Stimulated activated CD4-positive, alpha-beta T cell treated with anti-CD3 and anti-CD28 coated beads, Interleukin-1b, Interleukin-23, amount 100 ng/mL, for 1 hour (primary cell): ENCODE measurements around the gene PKNOX2.
"Not testable (repeated sequence)": the region's sequence is repeated elsewhere in the genome, so short reads cannot be mapped to it uniquely, and the experiment has no call there.

ENCODE experiments used
- DNase-seq, 2 donors: peaks; one replicate each; pipeline ENCODE4 v3.0.0-alpha.2; 2020; ENCODE audit warnings: low read depth in 2 of 2

The PKNOX2 gene

DNA sequence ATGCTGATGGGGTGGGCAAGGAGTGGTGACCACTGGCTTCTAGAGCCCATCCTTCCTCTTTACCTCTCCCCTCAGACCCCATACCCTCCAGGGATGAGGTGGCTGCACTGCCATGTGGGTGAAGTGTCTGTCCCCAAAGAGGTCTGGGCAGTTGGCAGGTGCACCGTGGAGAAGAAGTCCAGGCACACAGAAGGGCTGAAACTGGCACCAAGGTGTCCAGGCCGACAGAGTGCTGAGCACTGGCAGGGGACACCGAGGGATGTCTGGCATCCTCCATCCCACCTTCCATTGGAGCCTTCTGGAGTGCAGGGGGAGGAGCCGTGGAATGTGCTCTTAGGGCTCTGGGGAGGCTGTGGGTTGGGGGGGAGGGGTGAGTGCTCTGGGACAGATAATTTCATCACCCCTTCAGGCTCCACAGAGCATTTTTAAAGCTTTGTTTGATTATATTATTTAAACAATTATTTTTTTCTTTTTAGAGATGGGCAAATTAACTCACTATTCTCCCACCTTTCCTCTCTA lies 37.9 kb downstream of the PKNOX2 start:
- DNase-seq = no peak

GRCh38 chr11:125202977-125203376 lies 38.4 kb downstream of the PKNOX2 start:
- DNase-seq = no peak

GRCh38 chr11:125207866-125208425 lies 43.4 kb downstream of the PKNOX2 start:
- no peak for DNase-seq

GRCh38 chr11:125210066-125210465 lies 45.5 kb downstream of the PKNOX2 start:
- no peak for DNase-seq

DNA sequence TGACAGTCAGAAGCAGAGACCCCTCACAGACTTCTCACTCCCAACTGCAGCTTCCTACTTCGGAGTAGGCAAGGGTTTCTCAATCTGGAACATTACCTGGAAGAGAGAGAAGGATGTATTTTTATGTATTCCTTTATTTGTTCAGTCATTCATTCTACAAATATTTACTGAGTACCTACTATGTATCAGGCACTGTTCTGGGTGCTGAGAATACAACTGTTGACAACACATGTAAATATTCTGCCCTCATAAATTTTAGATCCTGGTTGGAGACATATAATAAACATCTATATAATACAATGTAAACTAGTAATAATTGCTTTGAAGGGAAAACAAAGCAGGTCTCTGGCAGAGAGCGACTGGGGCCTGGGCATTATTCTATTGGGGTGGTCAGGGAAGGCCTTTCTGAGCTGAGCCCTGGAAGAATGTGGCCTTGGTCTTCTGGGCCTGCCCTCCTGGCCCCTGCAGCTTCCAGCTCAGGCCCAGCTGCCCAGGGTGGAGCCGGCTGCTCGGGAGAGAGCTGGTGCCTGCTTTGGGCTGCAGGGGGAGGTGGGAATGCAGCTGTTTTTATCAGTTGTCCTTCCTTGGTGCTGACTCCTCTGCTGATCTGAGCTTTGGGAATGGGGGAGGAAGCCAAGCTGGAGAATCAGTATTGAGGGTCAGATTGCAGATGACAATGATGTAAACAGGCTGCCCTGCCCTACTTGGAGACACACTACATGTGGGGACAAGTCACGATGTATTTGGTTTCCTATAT lies 46.8 kb downstream of the PKNOX2 start:
- no peak for DNase-seq

DNA sequence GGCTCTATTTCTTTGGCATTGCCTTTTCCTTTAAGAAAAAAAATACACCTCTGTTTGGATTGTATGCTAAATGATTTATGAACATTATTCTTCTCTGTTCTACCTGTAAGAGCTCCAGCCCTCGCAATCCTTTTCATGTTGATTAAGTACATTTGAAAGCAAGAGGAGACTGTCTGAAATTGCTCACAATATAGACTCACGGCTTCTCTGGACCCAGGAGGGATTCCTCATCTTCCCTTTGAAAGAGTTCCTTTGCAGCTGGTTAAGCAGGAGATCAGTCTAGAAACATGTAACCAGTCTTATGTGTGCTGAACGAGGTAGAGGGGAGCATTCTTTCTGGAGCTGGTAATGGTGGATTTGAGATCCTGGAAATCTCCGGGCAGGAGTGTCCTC lies 47.4 kb downstream of the PKNOX2 start:
- no peak for DNase-seq

DNA sequence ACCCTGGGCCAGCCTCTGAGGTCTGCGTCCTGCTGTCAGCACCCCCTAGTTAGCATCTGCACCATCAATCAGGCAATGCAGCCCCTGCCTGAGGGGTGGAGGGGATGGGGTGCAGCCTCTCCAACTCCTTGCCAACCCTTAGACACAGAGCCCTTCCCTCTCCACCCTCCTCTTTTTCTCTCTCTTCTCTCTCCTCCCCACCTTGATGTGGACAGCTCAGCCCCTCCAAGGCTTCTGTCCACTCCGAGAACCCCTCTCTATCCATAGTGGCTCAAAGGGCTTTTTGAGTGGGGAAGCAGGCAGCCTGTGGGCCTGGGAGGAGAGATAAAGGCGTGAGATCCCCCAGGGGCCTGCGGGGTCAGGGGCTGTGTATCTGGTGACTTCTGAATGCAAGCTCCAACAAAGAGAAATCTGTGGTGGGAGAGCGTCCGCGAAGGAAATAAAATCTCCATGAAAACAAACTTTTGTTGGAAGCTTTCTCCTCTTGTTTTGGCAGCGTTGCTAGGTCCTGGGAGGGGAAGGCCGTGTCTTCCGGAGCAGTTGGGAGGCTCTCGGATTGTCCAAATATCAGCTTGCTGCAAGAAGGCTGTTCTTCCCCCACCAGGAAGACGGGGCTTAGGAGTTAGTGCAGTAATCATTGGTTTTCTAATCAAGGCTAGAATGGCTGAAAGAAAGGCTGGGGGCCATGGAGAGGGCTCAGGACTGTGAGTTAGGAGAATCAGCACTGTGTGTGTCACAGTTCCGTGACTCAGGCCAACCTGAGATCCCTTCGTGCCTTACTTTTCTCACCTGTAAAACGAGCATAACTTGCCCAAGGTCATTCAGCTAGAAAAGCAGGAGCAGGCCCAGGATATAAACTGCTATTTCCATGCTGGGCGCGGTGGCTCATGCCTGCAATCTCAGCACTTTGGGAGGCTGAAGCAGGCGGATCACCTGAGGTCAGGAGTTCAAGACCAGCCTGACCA lies 50.3 kb downstream of the PKNOX2 start:
- DNase-seq = no peak

- no peak for DNase-seq
Observed at GRCh38 chr11:125215976-125216375, 51.4 kb downstream of the PKNOX2 start.

DNA sequence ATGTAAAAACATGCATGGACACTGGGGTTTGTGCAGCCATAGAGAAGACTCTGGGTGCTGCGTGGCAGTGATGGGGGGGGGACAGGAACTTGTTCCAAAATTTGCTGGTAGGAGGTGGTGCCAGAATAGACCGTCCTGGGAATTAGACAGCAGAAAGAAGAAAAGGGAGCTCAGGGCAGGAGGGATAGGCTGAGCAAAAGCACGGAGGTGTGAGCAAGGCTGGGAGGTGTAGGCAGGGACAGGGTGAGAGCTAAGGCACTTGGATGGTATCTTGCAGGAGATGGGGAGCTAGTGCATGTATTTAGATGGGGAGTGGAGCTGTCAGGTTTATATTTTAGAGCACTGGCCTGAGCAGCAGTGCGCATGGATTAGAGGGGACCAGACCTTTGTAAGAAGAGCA lies 53.8 kb downstream of the PKNOX2 start:
- DNase-seq = no peak

DNA sequence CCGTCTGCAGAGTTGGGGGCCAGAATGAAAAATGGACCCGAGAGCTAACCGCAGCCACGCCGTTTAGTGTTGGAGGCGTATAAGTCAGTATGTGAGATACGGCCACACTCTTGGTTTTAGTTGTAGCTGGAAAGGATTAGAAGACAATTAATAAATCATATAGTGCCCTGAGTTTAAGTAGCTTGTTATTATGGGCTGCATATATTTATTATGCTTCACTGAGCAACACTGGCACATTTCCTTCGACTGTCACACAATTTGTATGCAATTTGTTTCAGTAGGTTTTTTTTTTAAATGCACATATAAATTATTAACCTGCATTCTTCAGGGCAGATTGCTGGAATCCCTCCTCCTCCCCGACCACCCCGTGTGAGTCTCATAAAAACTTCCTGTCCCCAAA lies 56.9 kb downstream of the PKNOX2 start:
- DNase-seq = no peak

GRCh38 chr11:125222494-125222893 lies 57.9 kb downstream of the PKNOX2 start:
- no peak for DNase-seq

DNA sequence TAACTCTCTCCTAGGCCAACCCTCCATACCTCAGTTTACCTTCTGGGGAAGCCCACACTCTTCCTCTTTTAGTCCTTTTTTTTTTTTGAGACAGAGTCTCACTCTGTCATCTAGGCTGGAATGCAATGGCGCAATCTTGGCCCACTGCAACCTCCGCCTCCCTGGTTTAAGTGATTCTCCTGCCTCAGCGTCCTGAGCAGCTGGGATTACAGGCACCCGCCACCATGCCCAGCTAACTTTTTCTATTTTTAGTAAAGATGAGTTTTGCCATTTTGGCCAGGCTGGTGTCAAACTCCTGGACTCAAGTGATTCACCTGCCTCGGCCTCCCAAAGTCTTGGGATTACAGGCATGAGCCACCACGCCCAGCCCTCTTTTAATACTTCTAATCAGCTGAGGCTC lies 58.6 kb downstream of the PKNOX2 start:
- not testable (repeated sequence) for DNase-seq

GRCh38 chr11:125223901-125224361 lies 59.4 kb downstream of the PKNOX2 start:
- DNase-seq = no peak

- no peak for DNase-seq
Observed at GRCh38 chr11:125224391-125225021, 60.0 kb downstream of the PKNOX2 start.

GRCh38 chr11:125225401-125225800 lies 60.9 kb downstream of the PKNOX2 start:
- DNase-seq = no peak

- no peak for DNase-seq
Observed at GRCh38 chr11:125226031-125226430, 61.5 kb downstream of the PKNOX2 start.

- DNase-seq = no peak
Observed at GRCh38 chr11:125226706-125227105, 62.2 kb downstream of the PKNOX2 start.

- DNase-seq = no peak
Observed at GRCh38 chr11:125227151-125227550, 62.6 kb downstream of the PKNOX2 start.

- DNase-seq = no peak
Observed at GRCh38 chr11:125228445-125228844, 63.9 kb downstream of the PKNOX2 start.

DNA sequence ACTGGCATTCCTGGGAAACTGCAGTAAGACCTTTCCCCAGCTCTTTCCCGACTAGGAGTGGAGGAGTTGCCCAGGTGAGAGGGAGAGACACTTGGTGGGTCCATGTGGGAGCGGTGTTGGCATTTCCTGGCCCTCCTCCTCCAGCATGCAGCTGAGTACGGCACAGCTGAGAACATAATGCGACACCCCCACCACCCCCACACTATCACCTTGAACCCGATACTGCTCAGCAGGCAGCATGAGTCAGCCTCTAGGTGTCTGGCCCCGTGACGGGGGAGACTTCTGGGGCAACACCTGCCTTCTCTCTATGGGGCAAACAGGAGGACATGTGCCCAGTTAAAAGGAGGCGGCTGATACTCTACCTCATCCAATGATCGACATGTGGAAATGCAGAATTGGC lies 64.4 kb downstream of the PKNOX2 start:
- DNase-seq = no peak

GRCh38 chr11:125229916-125230315 lies 65.4 kb downstream of the PKNOX2 start:
- DNase-seq = no peak

- no peak for DNase-seq
Observed at GRCh38 chr11:125233116-125233515, 68.6 kb downstream of the PKNOX2 start.
